T-helper 2 cell treated with Interferon-gamma antibody and Interleukin-4, amounts not matched to agents 100 ng/mL and 5 ng/mL, for 36 hours (primary cell): Measurements from ENCODE around the gene NCKIPSD. TPM values are rescaled to one million over a fixed set of nuclear protein-coding genes. Genes with fewer than 3 reads are reported as not detected.

ENCODE experiments used
- intact Hi-C: fragments of 100-400 bp; cut with micrococcal nuclease; formaldehyde crosslinking; loops from one replicate; pipeline ENCODE4 v1.15.1; 2023
- total RNA-seq: library from RNA; stranded (reverse); gene quantifications from 2 replicates; pipeline ENCODE4 v1.2.3, GENCODE V29; 2022

Gene NCKIPSD
- total RNA-seq, 1 donor from 2014 or later = 37.8 TPM

GRCh38 chr3:48652923-48653715 is 32.6 kb downstream of the NCKIPSD start:
- intact Hi-C loops = no loop called here

GRCh38 chr3:48651771-48652170 is 33.9 kb downstream of the NCKIPSD start:
- intact Hi-C loops = no loop called here

- intact Hi-C loops = no loop called here
Observed at GRCh38 chr3:48650723-48651122, 35.0 kb downstream of the NCKIPSD start.

GRCh38 chr3:48648188-48648850 is 37.4 kb downstream of the NCKIPSD start:
- intact Hi-C loops = no loop called here

- intact Hi-C loops = no loop called here
Observed at GRCh38 chr3:48647714-48648113, 38.0 kb downstream of the NCKIPSD start.

GRCh38 chr3:48644898-48645760 is 40.6 kb downstream of the NCKIPSD start:
- intact Hi-C loops = no loop called here

- intact Hi-C loops = no loop called here
Observed at GRCh38 chr3:48642605-48643004, 43.1 kb downstream of the NCKIPSD start.

GRCh38 chr3:48641396-48641795 is 44.3 kb downstream of the NCKIPSD start:
- intact Hi-C loops = no loop called here

GRCh38 chr3:48639944-48640606 is 45.6 kb downstream of the NCKIPSD start:
- intact Hi-C loops = loop anchor here (10.0 kb wide), 1 partner anchor 235 kb away; no protein-coding TSS in a partner anchor

- intact Hi-C loops = loop anchor here (10.0 kb wide), 1 partner anchor 233 kb away; no protein-coding TSS in a partner anchor
Observed at GRCh38 chr3:48637305-48637704, 48.4 kb downstream of the NCKIPSD start.

GRCh38 chr3:48636149-48636655 is 49.5 kb downstream of the NCKIPSD start:
- intact Hi-C loops = loop anchor here (10.0 kb wide), 1 partner anchor 231 kb away; no protein-coding TSS in a partner anchor

GRCh38 chr3:48635222-48636021 is 50.3 kb downstream of the NCKIPSD start, which contains the start of gene SLC26A6:
Gene SLC26A6 (minus strand): TSS chr3:48635461. CDS start chr3:48635393, 68 bp downstream.
- intact Hi-C loops = loop anchor here (1.0 to 10.0 kb wide), 5 partner anchors 21 to 231 kb away; partner anchors contain the start of genes NCKIPSD and UQCRC1

- intact Hi-C loops = loop anchor here (1.0 to 10.0 kb wide), 5 partner anchors 22 to 230 kb away; partner anchors contain the start of genes NCKIPSD and UQCRC1
Observed at GRCh38 chr3:48634661-48635221, 51.0 kb downstream of the NCKIPSD start.

- intact Hi-C loops = loop anchor here (10.0 kb wide), 1 partner anchor 229 kb away; no protein-coding TSS in a partner anchor
Observed at GRCh38 chr3:48633743-48634142, 52.0 kb downstream of the NCKIPSD start.

GRCh38 chr3:48633256-48633655 is 52.5 kb downstream of the NCKIPSD start:
- intact Hi-C loops = loop anchor here (10.0 kb wide), 1 partner anchor 228 kb away; no protein-coding TSS in a partner anchor

GRCh38 chr3:48631516-48632448 is 53.9 kb downstream of the NCKIPSD start:
- intact Hi-C loops = loop anchor here (10.0 kb wide), 1 partner anchor 227 kb away; no protein-coding TSS in a partner anchor

GRCh38 chr3:48630833-48631232 is 54.9 kb downstream of the NCKIPSD start:
- intact Hi-C loops = loop anchor here (10.0 kb wide), 1 partner anchor 226 kb away; no protein-coding TSS in a partner anchor

GRCh38 chr3:48630407-48630806 is 55.3 kb downstream of the NCKIPSD start:
- intact Hi-C loops = loop anchor here (10.0 kb wide), 1 partner anchor 226 kb away; no protein-coding TSS in a partner anchor
